Astrocyte (in vitro differentiated cells and primary cell): ENCODE results near the gene BUB1B. TPM values are rescaled to one million over a fixed set of nuclear protein-coding genes. Genes with fewer than 3 reads are reported as not detected.

ENCODE experiments used
- DNase-seq: peaks from one replicate; pipeline ENCODE4 v3.0.0-alpha.2; 2010; ENCODE audit warnings: low read depth
- FAIRE-seq: peaks from 2 replicates; lab custom pipeline; 2011; peaks lifted over from hg19 to GRCh38; lab: Jason Lieb, UNC
- H2AFZ ChIP-seq: 2 replicates; pipeline ENCODE4 v1.6.0; 2012; ENCODE audit warnings: low read depth, low read length, inconsistent platforms
- H3K27ac ChIP-seq: 2 replicates; pipeline ENCODE4 v1.5.1; 2011; ENCODE audit warnings: low read depth, low read length, inconsistent platforms
- H3K27me3 ChIP-seq: 2 replicates; pipeline ENCODE4 v1.6.0; 2011; ENCODE audit warnings: low read length, inconsistent platforms; ENCODE audit not compliant: insufficient read depth
- H3K36me3 ChIP-seq: 2 replicates; pipeline ENCODE4 v1.5.1; 2011; ENCODE audit warnings: low read length, inconsistent platforms; ENCODE audit not compliant: insufficient read depth
- H3K4me1 ChIP-seq: 2 replicates; pipeline ENCODE4 v1.5.1; 2011; ENCODE audit warnings: low read length, inconsistent platforms; ENCODE audit not compliant: insufficient read depth
- H3K4me2 ChIP-seq: 2 replicates; pipeline ENCODE4 v1.6.0; 2012; ENCODE audit warnings: low read length, inconsistent platforms
- H3K4me3 ChIP-seq: 2 replicates; pipeline ENCODE4 v1.5.1; 2011; ENCODE audit warnings: low read depth, mild to moderate bottlenecking, low read length, inconsistent platforms; ENCODE audit not compliant: insufficient read depth
- H3K79me2 ChIP-seq: 2 replicates; pipeline ENCODE4 v1.6.0; 2012; ENCODE audit warnings: mild to moderate bottlenecking, low read length, inconsistent platforms; ENCODE audit not compliant: insufficient read depth
- H3K9ac ChIP-seq: 2 replicates; pipeline ENCODE4 v1.6.0; 2012; ENCODE audit warnings: mild to moderate bottlenecking, low read length, inconsistent platforms
- H3K9me3 ChIP-seq: 2 replicates; pipeline ENCODE4 v1.5.1; 2012; ENCODE audit warnings: low read depth, mild to moderate bottlenecking, low read length, inconsistent platforms; ENCODE audit not compliant: insufficient read depth
- H4K20me1 ChIP-seq: 2 replicates; pipeline ENCODE4 v1.6.0; 2012; ENCODE audit warnings: low read length, inconsistent platforms; ENCODE audit not compliant: insufficient read depth
- H3K27ac Mint-ChIP-seq: one replicate; pipeline ENCODE4 v1.8.0; 2021; ENCODE audit warnings: mild to moderate bottlenecking, mixed read lengths; ENCODE audit not compliant: unreplicated experiment
- H3K27me3 Mint-ChIP-seq: one replicate; pipeline ENCODE4 v1.8.0; 2021; ENCODE audit warnings: low read depth, mixed read lengths; ENCODE audit not compliant: unreplicated experiment
- H3K36me3 Mint-ChIP-seq: one replicate; pipeline ENCODE4 v1.8.0; 2021; ENCODE audit warnings: low read depth, mixed read lengths; ENCODE audit not compliant: unreplicated experiment
- H3K4me1 Mint-ChIP-seq: one replicate; pipeline ENCODE4 v1.8.0; 2021; ENCODE audit warnings: low read depth, mixed read lengths; ENCODE audit not compliant: unreplicated experiment
- H3K4me3 Mint-ChIP-seq: one replicate; pipeline ENCODE4 v1.8.0; 2021; ENCODE audit warnings: mild to moderate bottlenecking, moderate library complexity, mixed read lengths; ENCODE audit not compliant: unreplicated experiment
- H3K9me3 Mint-ChIP-seq: one replicate; pipeline ENCODE4 v1.8.0; 2021; ENCODE audit warnings: mild to moderate bottlenecking, mixed read lengths; ENCODE audit not compliant: unreplicated experiment
- EZH2 ChIP-seq: IDR thresholded peaks from 2 replicates; pipeline ENCODE4 v1.6.1; 2012; ENCODE audit warnings: mild to moderate bottlenecking, low read length, inconsistent platforms; ENCODE audit not compliant: insufficient read depth
- total RNA-seq: library from RNA; stranded (reverse); gene quantifications from 2 replicates; pipeline ENCODE4 v1.2.1, GENCODE V29; 2021
- TF ChIP-seq, protein P1 (sequence below): IDR thresholded peaks from 2 replicates; pipeline ENCODE4 v1.5.1; 2011; ENCODE audit warnings: low read depth, mild to moderate bottlenecking, inconsistent platforms, low read length, moderate library complexity; ENCODE audit not compliant: insufficient read depth

Gene BUB1B
- total RNA-seq, 1 donor from 2014 or later = 5.2 TPM

DNA sequence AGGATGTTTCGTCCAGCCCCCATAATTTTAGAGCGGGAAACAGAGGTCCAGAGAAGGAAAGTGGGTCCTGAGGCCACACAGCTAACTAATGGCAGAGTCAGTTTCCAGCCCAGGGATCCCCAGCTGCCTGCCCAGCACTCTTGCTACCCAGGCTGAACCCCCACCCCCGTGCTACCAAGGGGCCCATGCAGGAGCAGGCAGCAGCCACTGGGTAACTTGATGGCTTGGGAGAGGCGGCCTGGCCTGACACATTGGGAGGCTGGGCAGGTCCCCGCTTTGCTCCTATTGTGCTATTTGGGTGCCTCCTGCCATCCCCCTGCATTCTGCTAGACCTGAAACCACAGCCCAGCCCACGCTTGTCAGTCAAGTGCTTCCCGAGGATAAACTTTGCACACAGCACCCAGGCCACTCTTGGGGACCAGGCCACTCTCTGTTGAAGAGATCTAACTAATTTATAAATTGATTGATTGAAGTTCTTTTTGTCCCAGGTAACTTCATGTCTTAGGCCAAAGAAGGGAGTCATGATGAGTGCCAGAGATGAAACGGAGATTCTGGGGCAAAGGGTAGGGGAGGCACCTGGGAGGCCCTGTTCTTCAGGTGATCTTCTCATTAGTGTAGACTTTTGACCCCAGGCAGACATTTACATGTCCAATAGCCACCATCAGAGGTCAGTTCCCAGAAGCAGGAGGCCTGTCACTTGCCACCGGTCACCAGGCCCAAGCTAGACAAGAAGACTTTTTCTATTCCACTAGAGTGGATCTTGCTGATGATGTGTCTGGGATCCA, 85.0 kb downstream of the BUB1B start:
- Histone ChIP-seq H3K4me1 (peaks cover 9% of the 10 kb centered on the region), H4K20me1 (no peaks in the 10 kb centered on the region), H3K9me3 (no peaks in the 10 kb centered on the region), H3K27me3 (no peaks in the 10 kb centered on the region), H3K27ac (no peak overlapping the region), H3K4me2 (no peak overlapping the region), H2AFZ (no peak overlapping the region), H3K36me3 (no peaks in the 10 kb centered on the region), H3K79me2 (no peaks in the 10 kb centered on the region), H3K9ac (no peak overlapping the region), H3K4me3 (no peak overlapping the region)
- Mint-ChIP-seq H3K36me3 (peaks cover 3% of the 10 kb centered on the region), H3K4me1 (peaks cover 22% of the 10 kb centered on the region), H3K9me3 (peaks cover 1% of the 10 kb centered on the region), H3K27ac (no peak overlapping the region), H3K27me3 (peaks cover 36% of the 10 kb centered on the region), H3K4me3 (no peak overlapping the region)
- no peak for FAIRE-seq
- TF ChIP-seq EZH2 = no peak
- TF ChIP-seq, protein P1, sequence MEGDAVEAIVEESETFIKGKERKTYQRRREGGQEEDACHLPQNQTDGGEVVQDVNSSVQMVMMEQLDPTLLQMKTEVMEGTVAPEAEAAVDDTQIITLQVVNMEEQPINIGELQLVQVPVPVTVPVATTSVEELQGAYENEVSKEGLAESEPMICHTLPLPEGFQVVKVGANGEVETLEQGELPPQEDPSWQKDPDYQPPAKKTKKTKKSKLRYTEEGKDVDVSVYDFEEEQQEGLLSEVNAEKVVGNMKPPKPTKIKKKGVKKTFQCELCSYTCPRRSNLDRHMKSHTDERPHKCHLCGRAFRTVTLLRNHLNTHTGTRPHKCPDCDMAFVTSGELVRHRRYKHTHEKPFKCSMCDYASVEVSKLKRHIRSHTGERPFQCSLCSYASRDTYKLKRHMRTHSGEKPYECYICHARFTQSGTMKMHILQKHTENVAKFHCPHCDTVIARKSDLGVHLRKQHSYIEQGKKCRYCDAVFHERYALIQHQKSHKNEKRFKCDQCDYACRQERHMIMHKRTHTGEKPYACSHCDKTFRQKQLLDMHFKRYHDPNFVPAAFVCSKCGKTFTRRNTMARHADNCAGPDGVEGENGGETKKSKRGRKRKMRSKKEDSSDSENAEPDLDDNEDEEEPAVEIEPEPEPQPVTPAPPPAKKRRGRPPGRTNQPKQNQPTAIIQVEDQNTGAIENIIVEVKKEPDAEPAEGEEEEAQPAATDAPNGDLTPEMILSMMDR = no peak
- DNase-seq = no peak

DNA sequence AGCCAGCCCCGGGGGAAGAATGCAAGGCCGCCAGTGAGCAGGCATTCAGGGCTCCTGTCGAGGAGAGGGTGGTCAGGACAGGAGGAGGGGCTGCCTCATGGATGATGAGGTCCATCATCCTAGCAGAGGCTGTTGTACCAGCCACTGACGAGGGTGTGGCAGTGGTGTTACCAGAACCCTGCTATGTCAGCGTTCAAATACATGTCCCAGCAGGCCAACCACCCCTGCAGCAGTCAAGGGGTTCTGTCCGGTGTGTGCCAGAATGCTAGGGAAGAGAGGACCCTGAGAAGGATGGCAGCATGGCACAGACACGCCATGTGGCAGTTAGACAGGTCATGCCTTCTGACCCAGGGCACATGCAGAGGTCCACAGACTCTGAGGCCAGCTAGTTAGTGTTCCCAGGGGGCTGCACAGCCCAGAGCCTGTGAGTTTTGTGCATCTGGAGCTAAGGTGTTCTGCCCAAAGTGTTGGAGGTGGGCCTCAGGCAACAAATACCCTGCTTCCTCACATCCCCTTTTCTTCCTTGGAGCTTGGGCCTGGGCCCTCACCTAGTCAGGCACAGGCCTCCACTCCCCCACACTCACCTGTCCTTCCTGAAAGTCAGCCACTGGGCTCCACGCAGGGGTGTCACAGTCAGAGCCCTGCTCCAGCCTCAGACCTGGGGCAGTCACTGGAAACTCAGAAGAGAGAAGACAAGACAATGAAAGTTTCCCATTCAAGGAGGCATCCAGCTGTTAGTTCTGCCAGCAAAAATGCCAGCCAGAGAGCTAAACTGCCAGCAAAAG, 85.8 kb downstream of the BUB1B start:
- H3K79me2 ChIP-seq = no peaks in the 10 kb centered on the region
- peaks cover 43% of the 10 kb centered on the region for H3K27me3 Mint-ChIP-seq
- H3K4me3 ChIP-seq = no peak overlapping the region
- no peak for FAIRE-seq
- peaks cover 22% of the 10 kb centered on the region for H3K4me1 Mint-ChIP-seq
- no peak overlapping the region for H3K27ac ChIP-seq
- no peak overlapping the region for H2AFZ ChIP-seq
- DNase-seq = no peak
- H3K36me3 Mint-ChIP-seq = peaks cover 3% of the 10 kb centered on the region
- H3K9me3 ChIP-seq = no peaks in the 10 kb centered on the region
- H3K4me3 Mint-ChIP-seq = no peak overlapping the region
- H3K9me3 Mint-ChIP-seq = peaks cover 1% of the 10 kb centered on the region
- TF ChIP-seq EZH2 = no peak
- TF ChIP-seq, protein P1 = no peak
- no peaks in the 10 kb centered on the region for H3K36me3 ChIP-seq
- no peak overlapping the region for H3K4me2 ChIP-seq
- H3K27me3 ChIP-seq = peaks cover 3% of the 10 kb centered on the region
- no peaks in the 10 kb centered on the region for H4K20me1 ChIP-seq
- H3K27ac Mint-ChIP-seq = no peak overlapping the region
- no peak overlapping the region for H3K9ac ChIP-seq
- H3K4me1 ChIP-seq = peaks cover 9% of the 10 kb centered on the region
